Hepatocyte (in vitro differentiated cells): ENCODE data around the gene PEX26. TPM values are rescaled to one million over a fixed set of nuclear protein-coding genes. Genes with fewer than 3 reads are reported as not detected.
"Not testable (repeated sequence)": the region's sequence is repeated elsewhere in the genome, so short reads cannot be mapped to it uniquely, and the experiment has no call there.

Experiments used
- DNase-seq: peaks from one replicate; pipeline ENCODE4 v3.0.0-alpha.2; 2016; ENCODE audit warnings: low spot score
- H2AFZ ChIP-seq: fragments of 200-600 bp; sonication (generic); 2 replicates; pipeline ENCODE4 v1.6.0; 2016; ENCODE audit warnings: antibody characterized with exemption, mild to moderate bottlenecking
- H3K27ac ChIP-seq: fragments of 200-600 bp; sonication (generic); 2 replicates; pipeline ENCODE4 v1.5.1; 2016; ENCODE audit warnings: mild to moderate bottlenecking
- H3K27me3 ChIP-seq: fragments of 200-600 bp; sonication (generic); 2 replicates; pipeline ENCODE4 v1.6.1; 2016
- H3K36me3 ChIP-seq: fragments of 200-600 bp; sonication (generic); replicated peaks from 2 replicates; pipeline ENCODE4 v1.5.1; 2016; ENCODE audit warnings: low read depth; ENCODE audit not compliant: insufficient read depth
- H3K4me1 ChIP-seq: fragments of 200-600 bp; sonication (generic); 2 replicates; pipeline ENCODE4 v1.5.1; 2016; ENCODE audit warnings: mild to moderate bottlenecking, moderate library complexity; ENCODE audit not compliant: insufficient read depth
- H3K4me2 ChIP-seq: fragments of 200-600 bp; sonication (generic); 2 replicates; pipeline ENCODE4 v1.6.0; 2016
- H3K4me3 ChIP-seq: fragments of 200-600 bp; sonication (generic); 2 replicates; pipeline ENCODE4 v1.5.1; 2016; ENCODE audit warnings: mild to moderate bottlenecking
- H3K79me2 ChIP-seq: fragments of 200-600 bp; sonication (generic); 2 replicates; pipeline ENCODE4 v1.6.0; 2017; ENCODE audit warnings: mild to moderate bottlenecking
- H3K9me2 ChIP-seq: fragments of 200-600 bp; sonication (generic); replicated peaks from 2 replicates; pipeline ENCODE4 v1.6.0; 2017; ENCODE audit warnings: mild to moderate bottlenecking; ENCODE audit not compliant: insufficient read depth
- H3K9me3 ChIP-seq: fragments of 200-600 bp; sonication (generic); 2 replicates; pipeline ENCODE4 v1.5.1; 2016; ENCODE audit warnings: low read depth, mild to moderate bottlenecking
- H4K20me1 ChIP-seq: fragments of 200-600 bp; sonication (generic); 2 replicates; pipeline ENCODE4 v1.6.0; 2016; ENCODE audit warnings: mild to moderate bottlenecking; ENCODE audit not compliant: insufficient read depth, poor library complexity, severe bottlenecking
- EZH2 ChIP-seq: fragments of 200-600 bp; sonication (generic); IDR thresholded peaks from 2 replicates; pipeline ENCODE4 v1.6.1; 2016; ENCODE audit warnings: antibody characterized with exemption, mild to moderate bottlenecking, borderline replicate concordance
- EZH2phosphoT487 ChIP-seq: fragments of 200-600 bp; sonication (generic); IDR thresholded peaks from one replicate; pipeline ENCODE4 v1.6.1; 2018; ENCODE audit warnings: antibody characterized with exemption, mild to moderate bottlenecking, low read depth, moderate library complexity; ENCODE audit not compliant: unreplicated experiment, severe bottlenecking
- WGBS: methylation state at CpG from one replicate; pipeline ENCODE4 v1.1.6; 2016; ENCODE audit warnings: low lambda C conversion rate; ENCODE audit errors: missing lambda C conversion rate; 5-methylcytosine and 5-hydroxymethylcytosine counted together
- polyA plus RNA-seq: library from polyadenylated mRNA; unstranded; fragments of >200 nt; fragmentation: Nextera tagmentation; extraction: Ambion mirVana; gene quantifications from 2 replicates; pipeline ENCODE4 v1.2.1, GENCODE V29; 2016
- total RNA-seq: library from RNA; depleted of rRNA; stranded (reverse); fragments of >200 nt; gene quantifications from 2 replicates; pipeline ENCODE4 v1.2.3, GENCODE V29; 2014
- TF ChIP-seq, protein P1 (sequence below): fragments of 200-600 bp; sonication (generic); IDR thresholded peaks from 2 replicates; pipeline ENCODE4 v1.5.1; 2016; ENCODE audit warnings: antibody characterized with exemption, mild to moderate bottlenecking; ENCODE audit not compliant: poor library complexity

PEX26 gene
- total and polyA plus RNA-seq, 2 experiments from 2014 or later: 5.4 to 30.9 TPM

DNA sequence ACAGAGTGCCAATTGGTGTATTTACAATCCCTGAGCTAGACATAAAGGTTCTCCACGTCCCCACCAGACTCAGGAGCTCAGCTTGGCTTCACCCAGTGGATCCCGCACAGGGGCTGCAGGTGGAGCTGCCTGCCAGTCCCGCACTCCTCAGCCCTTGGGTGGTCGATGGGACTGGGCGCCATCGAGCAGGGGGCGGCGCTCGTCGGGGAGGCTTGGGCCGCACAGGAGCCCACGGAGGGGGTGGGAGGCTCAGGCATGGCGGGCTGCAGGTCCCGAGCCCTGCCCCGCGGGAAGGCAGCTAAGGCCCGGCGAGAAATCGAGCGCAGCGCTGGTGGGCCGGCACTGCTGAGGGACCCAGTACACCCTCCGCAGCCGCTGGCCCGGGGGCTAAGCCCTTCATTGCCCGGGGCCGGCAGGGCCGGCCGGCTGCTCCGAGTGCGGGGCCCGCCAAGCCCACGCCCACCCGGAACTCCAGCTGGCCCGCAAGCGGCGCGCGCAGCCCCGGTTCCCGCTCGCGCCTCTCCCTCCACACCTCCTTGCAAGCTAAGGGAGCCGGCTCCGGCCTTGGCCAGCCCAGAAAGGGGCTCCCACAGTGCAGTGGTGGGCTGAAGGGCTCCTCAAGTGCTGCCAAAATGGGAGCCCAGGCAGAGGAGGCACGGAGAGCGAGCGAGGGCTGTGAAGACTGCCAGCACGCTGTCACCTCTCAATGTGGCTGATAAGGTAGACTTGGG, 24.4 kb upstream of the PEX26 start:
- H3K4me2 ChIP-seq, H3K27ac ChIP-seq, H3K9me3 ChIP-seq, H3K9me2 ChIP-seq, H4K20me1 ChIP-seq, H3K79me2 ChIP-seq, H3K36me3 ChIP-seq, H3K4me3 ChIP-seq, DNase-seq, H2AFZ ChIP-seq, H3K27me3 ChIP-seq: not testable (repeated sequence)
- 98% methylated on average over 37 of the region's 49 CpGs for WGBS
- H3K4me1 ChIP-seq: peaks cover 26% of the 10 kb centered on the region

DNA sequence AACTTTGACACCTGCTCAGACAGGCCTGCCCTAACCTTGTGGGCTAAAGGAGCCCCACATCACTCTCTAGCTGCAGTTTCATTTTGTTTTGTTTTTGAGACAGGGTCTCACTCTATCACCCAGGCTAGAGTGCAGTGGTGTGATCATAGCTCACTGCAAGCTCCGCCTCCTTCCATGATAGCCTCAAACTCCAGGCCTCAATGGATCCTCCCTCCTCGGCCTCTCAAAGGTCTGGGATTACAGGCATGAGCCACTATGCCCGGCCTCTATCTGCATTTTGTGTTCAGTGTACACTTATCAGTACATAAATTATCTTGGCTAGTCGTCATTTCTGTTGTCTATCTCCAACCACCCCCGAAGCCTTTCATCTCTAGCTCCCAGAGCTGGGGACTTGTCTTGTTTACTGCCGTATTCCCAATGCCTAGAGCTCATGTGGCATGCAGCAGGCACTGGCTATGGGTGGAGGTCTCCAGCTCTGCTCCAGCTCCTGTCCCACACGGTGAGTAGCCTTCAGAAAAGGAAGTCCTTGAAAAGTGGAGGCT, 22.1 kb upstream of the PEX26 start:
- H3K9me3 ChIP-seq: no peaks in the 10 kb centered on the region
- H3K79me2 ChIP-seq: no peaks in the 10 kb centered on the region
- H3K27me3 ChIP-seq: no peaks in the 10 kb centered on the region
- TF ChIP-seq EZH2: no peak
- TF ChIP-seq EZH2phosphoT487: no peak
- TF ChIP-seq, protein P1, sequence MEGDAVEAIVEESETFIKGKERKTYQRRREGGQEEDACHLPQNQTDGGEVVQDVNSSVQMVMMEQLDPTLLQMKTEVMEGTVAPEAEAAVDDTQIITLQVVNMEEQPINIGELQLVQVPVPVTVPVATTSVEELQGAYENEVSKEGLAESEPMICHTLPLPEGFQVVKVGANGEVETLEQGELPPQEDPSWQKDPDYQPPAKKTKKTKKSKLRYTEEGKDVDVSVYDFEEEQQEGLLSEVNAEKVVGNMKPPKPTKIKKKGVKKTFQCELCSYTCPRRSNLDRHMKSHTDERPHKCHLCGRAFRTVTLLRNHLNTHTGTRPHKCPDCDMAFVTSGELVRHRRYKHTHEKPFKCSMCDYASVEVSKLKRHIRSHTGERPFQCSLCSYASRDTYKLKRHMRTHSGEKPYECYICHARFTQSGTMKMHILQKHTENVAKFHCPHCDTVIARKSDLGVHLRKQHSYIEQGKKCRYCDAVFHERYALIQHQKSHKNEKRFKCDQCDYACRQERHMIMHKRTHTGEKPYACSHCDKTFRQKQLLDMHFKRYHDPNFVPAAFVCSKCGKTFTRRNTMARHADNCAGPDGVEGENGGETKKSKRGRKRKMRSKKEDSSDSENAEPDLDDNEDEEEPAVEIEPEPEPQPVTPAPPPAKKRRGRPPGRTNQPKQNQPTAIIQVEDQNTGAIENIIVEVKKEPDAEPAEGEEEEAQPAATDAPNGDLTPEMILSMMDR: no peak
- H3K4me1 ChIP-seq: peaks cover 38% of the 10 kb centered on the region
- H3K9me2 ChIP-seq: no peaks in the 10 kb centered on the region
- peak overlapping the region; percentile 4 for H3K4me2 ChIP-seq
- H3K36me3 ChIP-seq: no peaks in the 10 kb centered on the region
- 56% methylated on average over 7 of the region's 7 CpGs for WGBS
- H2AFZ ChIP-seq: no peak overlapping the region
- no peak for DNase-seq
- no peaks in the 10 kb centered on the region for H4K20me1 ChIP-seq
- peak overlapping the region; percentile 96 for H3K27ac ChIP-seq
- H3K4me3 ChIP-seq: no peak overlapping the region

DNA sequence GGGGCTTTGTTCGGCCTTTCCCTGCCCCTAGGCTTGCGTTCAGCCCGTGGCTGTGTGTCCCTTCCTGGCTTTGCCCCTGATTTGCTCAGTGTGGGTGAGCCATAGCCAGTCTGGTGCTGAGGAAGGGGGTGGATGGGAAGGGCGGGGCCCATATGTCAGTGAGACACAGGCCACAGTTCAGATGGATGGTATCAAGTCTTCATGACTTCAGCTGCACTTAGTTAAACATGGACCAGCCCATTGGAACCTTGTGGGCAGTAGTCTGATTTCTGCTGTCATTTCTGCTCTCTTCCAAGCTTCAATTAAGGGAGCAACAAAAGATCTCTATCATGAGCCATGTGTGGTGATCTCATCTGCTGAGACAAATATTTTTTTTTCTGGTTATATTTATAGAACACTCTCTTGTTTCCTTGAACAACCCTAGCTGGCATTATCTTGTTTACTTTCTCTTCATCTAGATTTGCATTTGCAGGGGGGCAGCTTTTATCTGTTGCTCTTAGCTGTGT, 21.6 kb upstream of the PEX26 start:
- H3K4me2 ChIP-seq: peak overlapping the region; percentile 4
- no peaks in the 10 kb centered on the region for H3K27me3 ChIP-seq
- H2AFZ ChIP-seq: no peak overlapping the region
- TF ChIP-seq, protein P1: no peak
- TF ChIP-seq EZH2 (no peak), EZH2phosphoT487 (no peak)
- no peaks in the 10 kb centered on the region for H3K36me3 ChIP-seq
- H3K9me3 ChIP-seq: no peaks in the 10 kb centered on the region
- H3K9me2 ChIP-seq: no peaks in the 10 kb centered on the region
- no peaks in the 10 kb centered on the region for H3K79me2 ChIP-seq
- 75% methylated on average over 4 of the region's 4 CpGs for WGBS
- peak overlapping the region; percentile 96 for H3K27ac ChIP-seq
- no peak overlapping the region for H3K4me3 ChIP-seq
- DNase-seq: peak; percentile 74
- H3K4me1 ChIP-seq: peaks cover 43% of the 10 kb centered on the region
- no peaks in the 10 kb centered on the region for H4K20me1 ChIP-seq

DNA sequence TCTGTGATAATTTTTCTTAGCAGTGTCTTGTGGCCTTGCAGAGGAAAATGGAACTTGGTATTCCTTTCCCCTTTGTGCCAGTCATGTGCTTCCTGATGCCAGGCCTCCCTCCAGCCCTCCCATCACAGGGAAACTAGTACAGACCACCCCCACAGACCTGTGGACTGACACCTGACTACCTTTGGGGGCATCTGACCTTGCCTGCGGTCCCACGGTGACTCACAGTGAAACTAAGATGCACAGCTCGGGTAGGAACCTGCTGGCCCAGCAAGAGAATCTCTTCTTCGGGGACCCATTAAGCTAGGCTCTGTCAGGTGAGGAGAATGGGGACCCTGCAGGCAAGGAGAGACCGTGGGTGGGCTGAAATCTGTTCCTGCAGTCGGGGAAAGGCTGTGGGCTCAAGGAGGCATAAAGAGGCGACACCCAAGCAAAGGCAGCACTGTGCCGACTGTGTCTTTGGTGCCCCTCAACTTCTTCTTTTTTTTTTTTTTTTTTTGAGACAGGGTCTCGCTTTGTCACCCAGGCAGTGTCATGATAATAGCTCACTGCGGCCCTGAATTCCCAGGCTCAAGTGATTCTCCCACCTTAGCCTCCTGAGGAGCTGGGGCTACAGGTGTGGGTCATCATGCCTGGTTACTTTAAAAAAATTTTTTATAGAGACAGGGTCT, 20.8 kb upstream of the PEX26 start:
- Histone ChIP-seq H3K27ac (peak overlapping the region; percentile 96), H3K4me2 (no peak overlapping the region), H2AFZ (no peak overlapping the region), H4K20me1 (no peaks in the 10 kb centered on the region), H3K9me2 (no peaks in the 10 kb centered on the region), H3K27me3 (no peaks in the 10 kb centered on the region), H3K4me1 (peaks cover 47% of the 10 kb centered on the region), H3K79me2 (no peaks in the 10 kb centered on the region), H3K9me3 (no peaks in the 10 kb centered on the region), H3K4me3 (no peak overlapping the region), H3K36me3 (no peaks in the 10 kb centered on the region)
- no peak for DNase-seq
- WGBS: 80% methylated on average over 10 of the region's 10 CpGs
- no peak for TF ChIP-seq EZH2
- TF ChIP-seq, protein P1: no peak
- TF ChIP-seq EZH2phosphoT487: no peak
